ENCODE results near the gene BRICD5. TPM values are rescaled to one million over a fixed set of nuclear protein-coding genes. Genes with fewer than 3 reads are reported as not detected.

The BRICD5 gene
- total and polyA plus RNA-seq, 2 of the 13 experiments (the other 11 are each of a cell fraction or from before 2014, with no cell fraction given), result 1.6 to 5.8 TPM

- TF ChIP-seq, protein P1, sequence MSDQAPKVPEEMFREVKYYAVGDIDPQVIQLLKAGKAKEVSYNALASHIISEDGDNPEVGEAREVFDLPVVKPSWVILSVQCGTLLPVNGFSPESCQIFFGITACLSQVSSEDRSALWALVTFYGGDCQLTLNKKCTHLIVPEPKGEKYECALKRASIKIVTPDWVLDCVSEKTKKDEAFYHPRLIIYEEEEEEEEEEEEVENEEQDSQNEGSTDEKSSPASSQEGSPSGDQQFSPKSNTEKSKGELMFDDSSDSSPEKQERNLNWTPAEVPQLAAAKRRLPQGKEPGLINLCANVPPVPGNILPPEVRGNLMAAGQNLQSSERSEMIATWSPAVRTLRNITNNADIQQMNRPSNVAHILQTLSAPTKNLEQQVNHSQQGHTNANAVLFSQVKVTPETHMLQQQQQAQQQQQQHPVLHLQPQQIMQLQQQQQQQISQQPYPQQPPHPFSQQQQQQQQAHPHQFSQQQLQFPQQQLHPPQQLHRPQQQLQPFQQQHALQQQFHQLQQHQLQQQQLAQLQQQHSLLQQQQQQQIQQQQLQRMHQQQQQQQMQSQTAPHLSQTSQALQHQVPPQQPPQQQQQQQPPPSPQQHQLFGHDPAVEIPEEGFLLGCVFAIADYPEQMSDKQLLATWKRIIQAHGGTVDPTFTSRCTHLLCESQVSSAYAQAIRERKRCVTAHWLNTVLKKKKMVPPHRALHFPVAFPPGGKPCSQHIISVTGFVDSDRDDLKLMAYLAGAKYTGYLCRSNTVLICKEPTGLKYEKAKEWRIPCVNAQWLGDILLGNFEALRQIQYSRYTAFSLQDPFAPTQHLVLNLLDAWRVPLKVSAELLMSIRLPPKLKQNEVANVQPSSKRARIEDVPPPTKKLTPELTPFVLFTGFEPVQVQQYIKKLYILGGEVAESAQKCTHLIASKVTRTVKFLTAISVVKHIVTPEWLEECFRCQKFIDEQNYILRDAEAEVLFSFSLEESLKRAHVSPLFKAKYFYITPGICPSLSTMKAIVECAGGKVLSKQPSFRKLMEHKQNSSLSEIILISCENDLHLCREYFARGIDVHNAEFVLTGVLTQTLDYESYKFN (CRISPR knock-in tag; conservative IDR thresholded peaks at IDR 0.05), result no peak
- peak; percentile 39; the same call in 1 of the 2 replicates for TF ChIP-seq ATF7 (IDR thresholded peaks at IDR 0.05)
- no peak for TF ChIP-seq ATF7 (CRISPR knock-in tag; IDR thresholded peaks at IDR 0.05)
- no peak for TF ChIP-seq PCBP1 (IDR thresholded peaks at IDR 0.05; ENCODE audit: borderline replicate concordance, low read depth, low read length)
- TF ChIP-seq KAT7 (CRISPR knock-in tag; IDR thresholded peaks at IDR 0.05; ENCODE audit: borderline replicate concordance), result no peak; the same call in 1 of the 2 replicates
- 0 out of 2 replicates have a peak, but pooled peaks have one; percentile 26 for TF ChIP-seq NKX3-1 (CRISPR knock-in tag; IDR thresholded peaks at IDR 0.05)
- TF ChIP-seq ATF5 (CRISPR knock-in tag; IDR thresholded peaks at IDR 0.05; ENCODE audit: low read depth), result no peak
- TF ChIP-seq RAD51 (IDR thresholded peaks at IDR 0.05; ENCODE audit: borderline replicate concordance), result no peak
- no peak for TF ChIP-seq ZNF382 (CRISPR knock-in tag; IDR thresholded peaks at IDR 0.05; ENCODE audit: borderline replicate concordance)
- no peak; the same call in 1 of the 2 replicates for TF ChIP-seq IRF2 (CRISPR knock-in tag; IDR thresholded peaks at IDR 0.05)
- TF ChIP-seq SAFB2 (CRISPR knock-in tag; IDR thresholded peaks at IDR 0.05; ENCODE audit: borderline replicate concordance, low read depth), result no peak
- TF ChIP-seq, protein P2, sequence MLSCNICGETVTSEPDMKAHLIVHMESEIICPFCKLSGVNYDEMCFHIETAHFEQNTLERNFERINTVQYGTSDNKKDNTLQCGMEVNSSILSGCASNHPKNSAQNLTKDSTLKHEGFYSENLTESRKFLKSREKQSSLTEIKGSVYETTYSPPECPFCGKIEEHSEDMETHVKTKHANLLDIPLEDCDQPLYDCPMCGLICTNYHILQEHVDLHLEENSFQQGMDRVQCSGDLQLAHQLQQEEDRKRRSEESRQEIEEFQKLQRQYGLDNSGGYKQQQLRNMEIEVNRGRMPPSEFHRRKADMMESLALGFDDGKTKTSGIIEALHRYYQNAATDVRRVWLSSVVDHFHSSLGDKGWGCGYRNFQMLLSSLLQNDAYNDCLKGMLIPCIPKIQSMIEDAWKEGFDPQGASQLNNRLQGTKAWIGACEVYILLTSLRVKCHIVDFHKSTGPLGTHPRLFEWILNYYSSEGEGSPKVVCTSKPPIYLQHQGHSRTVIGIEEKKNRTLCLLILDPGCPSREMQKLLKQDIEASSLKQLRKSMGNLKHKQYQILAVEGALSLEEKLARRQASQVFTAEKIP (CRISPR knock-in tag; IDR thresholded peaks at IDR 0.05; ENCODE audit: borderline replicate concordance), result no peak
- peak; percentile 86 for TF ChIP-seq IKZF4 (CRISPR knock-in tag; IDR thresholded peaks at IDR 0.05; ENCODE audit: borderline replicate concordance, low read depth, not compliant biosample characterization)
- TF ChIP-seq, protein P3, sequence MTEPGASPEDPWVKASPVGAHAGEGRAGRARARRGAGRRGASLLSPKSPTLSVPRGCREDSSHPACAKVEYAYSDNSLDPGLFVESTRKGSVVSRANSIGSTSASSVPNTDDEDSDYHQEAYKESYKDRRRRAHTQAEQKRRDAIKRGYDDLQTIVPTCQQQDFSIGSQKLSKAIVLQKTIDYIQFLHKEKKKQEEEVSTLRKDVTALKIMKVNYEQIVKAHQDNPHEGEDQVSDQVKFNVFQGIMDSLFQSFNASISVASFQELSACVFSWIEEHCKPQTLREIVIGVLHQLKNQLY (CRISPR knock-in tag; IDR thresholded peaks at IDR 0.05), result peak; percentile 76
- TF ChIP-seq ZNF260 (CRISPR knock-in tag; IDR thresholded peaks at IDR 0.05; ENCODE audit: borderline replicate concordance, low read depth), result no peak
- TF ChIP-seq ZBTB20 (CRISPR knock-in tag; IDR thresholded peaks at IDR 0.05; ENCODE audit: borderline replicate concordance, low read depth), result no peak
- peak; percentile 62; the same call in 1 of the 2 replicates for TF ChIP-seq ZSCAN9 (CRISPR knock-in tag; IDR thresholded peaks at IDR 0.05; ENCODE audit: borderline replicate concordance)
- peak; percentile 94; the same call in 1 of the 2 replicates for TF ChIP-seq KDM5A (IDR thresholded peaks at IDR 0.05; ENCODE audit: borderline replicate concordance, low read length)
- TF ChIP-seq HNRNPH1 (optimal IDR thresholded peaks at IDR 0.05; ENCODE audit: low read depth, low read length), result no peak
- TF ChIP-seq CBX2 (IDR thresholded peaks at IDR 0.05; ENCODE audit: low read depth, low read length), result no peak
- no peak for TF ChIP-seq CBX2 (CRISPR knock-in tag; IDR thresholded peaks at IDR 0.05; ENCODE audit: low read depth)
- TF ChIP-seq SMAD9 (CRISPR knock-in tag; IDR thresholded peaks at IDR 0.05), result peak; percentile 76; the same call in 1 of the 2 replicates
- no peak; the same call in 1 of the 2 replicates for TF ChIP-seq RXRB (CRISPR knock-in tag; IDR thresholded peaks at IDR 0.05; ENCODE audit: borderline replicate concordance)
- TF ChIP-seq KLF11 (CRISPR knock-in tag; IDR thresholded peaks at IDR 0.05), result no peak; the same call in 1 of the 2 replicates
Measured at GRCh38 chr16:2205104-2205966, 5.3 kb downstream of the BRICD5 start, which contains the start of gene MLST8 (continued).
